Panc1 (cell line): ENCODE data around the gene GOLT1B. TPM values are rescaled to one million over a fixed set of nuclear protein-coding genes. Genes with fewer than 3 reads are reported as not detected.

Source experiments
- ATAC-seq: fragments of 200-7000 bp; cut with Tn5 transposase; 2 replicates; pipeline ENCODE4 v1.9.1; 2020; ENCODE audit warnings: mild to moderate bottlenecking, moderate library complexity
- BruUV-seq: library from RNA; stranded (reverse); fragments of 400-500 nt; replicated peaks from 2 replicates; lab custom pipeline; 2021; lab: Mats Ljungman, UMichigan
- CTCF ChIA-PET: fragments of 300-600 bp; sonication (Branson Sonifier 250); formaldehyde crosslinking; loops from one replicate; lab custom pipeline; 2022; ENCODE audit warnings: antibody characterized with exemption; lab: Charles Lee
- POLR2A ChIA-PET: fragments of 300-600 bp; sonication (Branson Sonifier 250); formaldehyde crosslinking; loops from one replicate; lab custom pipeline; 2022; ENCODE audit warnings: antibody characterized with exemption; lab: Charles Lee
- DNase-seq: peaks from one replicate; pipeline ENCODE4 v3.0.0-alpha.2; 2010; ENCODE audit warnings: low read depth, low spot score
- H3K27ac ChIP-seq: 2 replicates; pipeline ENCODE4 v1.5.1; 2011; ENCODE audit warnings: mild to moderate bottlenecking, low read length, inconsistent platforms
- H3K27me3 ChIP-seq: fragments of 200-500 bp; sonication (Bioruptor generic); 2 replicates; pipeline ENCODE4 v1.6.0; 2014; ENCODE audit warnings: low read length, inconsistent platforms; ENCODE audit not compliant: control insufficient read depth, insufficient read depth
- H3K36me3 ChIP-seq: fragments of 200-500 bp; sonication (Bioruptor generic); 2 replicates; pipeline ENCODE4 v1.5.1; 2014; ENCODE audit warnings: inconsistent platforms, mild to moderate bottlenecking, low read length, moderate library complexity; ENCODE audit not compliant: control insufficient read depth, insufficient read depth
- H3K4me1 ChIP-seq: 2 replicates; pipeline ENCODE4 v1.5.1; 2011; ENCODE audit warnings: inconsistent platforms, mild to moderate bottlenecking, low read length, moderate library complexity; ENCODE audit not compliant: control insufficient read depth, insufficient read depth
- H3K4me3 ChIP-seq, 2 experiments: 2 replicates each; pipeline ENCODE4 v1.5.1; 2011 to 2012; ENCODE audit warnings: low read depth in 2 of 2, low read length in 2 of 2, mild to moderate bottlenecking in 2 of 2, inconsistent platforms in 1 of 2, moderate library complexity in 1 of 2
- H3K9me3 ChIP-seq: fragments of 200-500 bp; sonication (Bioruptor generic); 2 replicates; pipeline ENCODE4 v1.5.1; 2014; ENCODE audit warnings: low read depth, mild to moderate bottlenecking, inconsistent platforms, low read length, moderate library complexity; ENCODE audit not compliant: control insufficient read depth, insufficient read depth
- CTCF ChIP-seq: fragments of 450-650 bp; IDR thresholded peaks from 2 replicates; pipeline ENCODE4 v1.5.1; 2017; ENCODE audit warnings: mild to moderate bottlenecking
- POLR2AphosphoS5 ChIP-seq: IDR thresholded peaks from 2 replicates; pipeline ENCODE4 v1.6.1; 2012; ENCODE audit warnings: mild to moderate bottlenecking, low read depth, low read length, moderate library complexity
- REST ChIP-seq, 2 experiments: IDR thresholded peaks; 2 replicates each; pipeline ENCODE4 v1.6.1; 2011 to 2012; ENCODE audit warnings: low read depth in 2 of 2, control low read depth in 1 of 2, low read length in 1 of 2, mild to moderate bottlenecking in 1 of 2, moderate library complexity in 1 of 2; ENCODE audit not compliant: insufficient read depth in 1 of 2
- SIN3A ChIP-seq: IDR thresholded peaks from 2 replicates; pipeline ENCODE4 v1.6.1; 2012; ENCODE audit warnings: low read depth, mild to moderate bottlenecking, low read length, moderate library complexity, borderline replicate concordance; ENCODE audit not compliant: insufficient read depth
- TCF7L2 ChIP-seq: IDR thresholded peaks from 2 replicates; pipeline ENCODE4 v1.6.1; 2011; ENCODE audit warnings: mild to moderate bottlenecking, low read depth, low read length, inconsistent platforms
- in situ Hi-C: cut with HindIII; loops from 2 replicates; pipeline ENCODE4 v1.10.0; 2016; ENCODE audit warnings: low sequenced_read_pairs, low pct_unique_long_range_greater_than_20kb
- intact Hi-C: fragments of 100-400 bp; cut with micrococcal nuclease; formaldehyde crosslinking; loops from one replicate; pipeline ENCODE4 v1.10.0; 2022; ENCODE audit not compliant: unreplicated experiment
- total RNA-seq: library from RNA; stranded (reverse); gene quantifications from one replicate; pipeline ENCODE4 v1.2.1, GENCODE V29; 2021; ENCODE audit not compliant: unreplicated experiment

GOLT1B gene
- total RNA-seq, 1 experiment from 2014 or later = 40.8 TPM

GRCh38 chr12:21543151-21543550, 41.6 kb downstream of the GOLT1B start:
- CTCF ChIA-PET = no interaction called here
- no peaks in the 10 kb centered on the region; the same call in 1 of the 2 replicates for H3K27me3 ChIP-seq
- no peak overlapping the region for H3K4me3 ChIP-seq
- H3K27ac ChIP-seq = no peak overlapping the region
- H3K4me1 ChIP-seq = no peaks in the 10 kb centered on the region
- BruUV-seq = no TSS peak
- ATAC-seq (no peak), DNase-seq (no peak)
- no peaks in the 10 kb centered on the region for H3K9me3 ChIP-seq
- TF ChIP-seq SIN3A (no peak), CTCF (no peak), POLR2AphosphoS5 (no peak), REST (IDR thresholded peaks at IDR 0.05; ENCODE audit: insufficient read depth in 1 of 2, low read depth in 2 of 2, low read length in 1 of 2) (no peak), TCF7L2 (no peak)
- intact Hi-C loops (no loop called here), in situ Hi-C loops (no loop called here)
- POLR2A ChIA-PET = no interaction called here
- H3K36me3 ChIP-seq = no peaks in the 10 kb centered on the region

GRCh38 chr12:21545557-21545956, 44.0 kb downstream of the GOLT1B start:
- BruUV-seq = no TSS peak

More at GRCh38 chr12:21545557-21545956, 44.0 kb downstream of the GOLT1B start:
- intact Hi-C loops = no loop called here
- in situ Hi-C loops = no loop called here
- Histone ChIP-seq H3K4me3 (no peak overlapping the region), H3K9me3 (no peaks in the 10 kb centered on the region), H3K4me1 (no peaks in the 10 kb centered on the region), H3K27ac (no peak overlapping the region), H3K36me3 (no peaks in the 10 kb centered on the region), H3K27me3 (no peaks in the 10 kb centered on the region; the same call in 1 of the 2 replicates)
- no peak for TF ChIP-seq SIN3A
- no peak for TF ChIP-seq POLR2AphosphoS5
- no peak for TF ChIP-seq CTCF
- TF ChIP-seq TCF7L2 = no peak
- DNase-seq (no peak), ATAC-seq (no peak)
- POLR2A ChIA-PET = no interaction called here
- CTCF ChIA-PET = no interaction called here
